ENCODE results near the gene CD58.
"Not testable (repeated sequence)": the region's sequence is repeated elsewhere in the genome, so short reads cannot be mapped to it uniquely, and the experiment has no call there.

Gene CD58, protein sequence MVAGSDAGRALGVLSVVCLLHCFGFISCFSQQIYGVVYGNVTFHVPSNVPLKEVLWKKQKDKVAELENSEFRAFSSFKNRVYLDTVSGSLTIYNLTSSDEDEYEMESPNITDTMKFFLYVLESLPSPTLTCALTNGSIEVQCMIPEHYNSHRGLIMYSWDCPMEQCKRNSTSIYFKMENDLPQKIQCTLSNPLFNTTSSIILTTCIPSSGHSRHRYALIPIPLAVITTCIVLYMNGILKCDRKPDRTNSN

GRCh38 chr1:116570358-116571214 is at the start of gene CD58:
CD58 (minus strand) TSS chr1:116571026; CDS start chr1:116570972, 54 bp downstream.
- DNase-seq: peak; percentile 86

- DNase-seq: not testable (repeated sequence)
These were observed 49.6 kb upstream of the CD58 start for GRCh38 chr1:116620392-116620791.

GRCh38 chr1:116619106-116619505 is 48.3 kb upstream of the CD58 start:
- DNase-seq: peak; percentile 13

DNA sequence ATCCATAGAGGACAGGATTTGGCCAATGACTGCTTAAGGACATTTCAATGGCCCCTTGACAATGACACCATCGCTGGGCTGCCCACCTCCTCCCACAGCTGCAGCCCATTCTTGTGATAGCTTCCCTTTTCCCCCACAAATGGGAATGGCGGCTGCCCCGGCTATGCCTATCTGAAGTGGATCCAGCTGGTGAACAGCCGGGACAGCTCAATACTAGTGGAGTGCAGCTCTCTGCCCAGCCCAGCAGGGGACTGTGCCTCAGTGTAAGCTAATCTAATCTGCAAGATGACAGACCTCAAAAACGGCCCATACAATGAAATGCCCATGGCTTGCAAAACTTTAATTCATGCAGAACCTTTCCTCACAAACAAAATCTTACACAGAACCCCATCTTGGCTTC is 47.0 kb upstream of the CD58 start:
- not testable (repeated sequence) for DNase-seq

DNA sequence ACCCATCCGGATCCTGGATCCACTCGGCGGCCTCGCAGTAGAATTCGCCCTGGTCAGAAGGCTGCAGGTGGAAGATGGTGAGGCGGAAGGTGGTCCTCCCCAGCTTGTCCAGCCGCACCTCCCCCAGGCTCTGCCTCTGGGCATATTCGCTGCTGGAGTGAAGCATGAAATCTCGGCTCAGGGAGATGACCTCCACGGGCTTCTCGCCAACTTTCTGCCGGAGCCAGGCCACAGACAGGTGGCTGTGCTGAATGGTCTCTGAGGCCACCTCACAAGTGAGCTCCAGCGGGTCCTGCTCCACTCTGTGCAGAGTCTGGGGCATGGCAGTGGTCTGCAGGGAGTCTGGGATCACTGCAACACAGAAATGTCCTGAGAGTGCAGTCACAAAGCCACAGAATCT is 43.0 kb upstream of the CD58 start:
- DNase-seq: not testable (repeated sequence)

- not testable (repeated sequence) for DNase-seq
These were observed 39.1 kb upstream of the CD58 start for GRCh38 chr1:116609801-116610371.

GRCh38 chr1:116608841-116609240 is 38.0 kb upstream of the CD58 start:
- DNase-seq: not testable (repeated sequence)

GRCh38 chr1:116608151-116608550 is 37.3 kb upstream of the CD58 start:
- DNase-seq: not testable (repeated sequence)

DNA sequence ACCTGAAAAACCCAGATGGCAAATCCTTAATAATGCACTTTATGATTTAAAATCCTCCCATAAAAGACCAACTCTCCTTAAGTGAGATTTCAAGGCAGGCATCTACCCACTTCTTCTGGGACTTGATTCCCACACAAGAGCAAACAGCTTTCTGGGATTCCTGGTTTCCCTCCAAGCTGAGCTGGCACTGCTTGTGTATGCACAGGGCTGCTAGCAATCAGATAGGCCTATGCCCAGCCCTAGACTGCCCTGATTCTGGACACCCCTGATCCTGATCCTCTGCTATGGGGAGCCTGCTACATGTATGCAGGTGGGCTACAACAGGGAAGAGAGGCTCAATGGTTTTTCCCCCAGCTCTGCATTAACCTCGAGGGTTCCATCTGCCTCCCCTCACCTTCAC is 36.6 kb upstream of the CD58 start:
- not testable (repeated sequence) for DNase-seq

DNA sequence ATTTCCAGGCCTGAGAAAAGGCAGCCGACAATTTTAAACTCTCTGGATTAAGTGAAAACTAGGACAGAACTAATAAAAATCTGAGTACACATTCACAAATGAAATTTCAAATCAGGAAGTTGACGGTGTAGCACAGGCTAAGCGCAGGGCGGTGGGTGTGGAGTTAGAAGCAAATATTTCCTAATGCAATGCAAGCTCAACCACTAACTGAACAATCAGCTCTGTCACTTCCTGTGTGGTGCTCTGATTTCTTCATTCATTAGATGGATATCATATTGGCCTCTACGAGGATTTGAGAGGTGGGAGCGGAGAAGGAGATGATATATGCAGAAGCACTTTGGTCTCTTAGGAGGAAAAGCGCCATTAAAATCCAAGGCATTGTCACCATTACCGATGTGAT is 35.2 kb upstream of the CD58 start:
- DNase-seq: not testable (repeated sequence)

GRCh38 chr1:116605315-116605714 is 34.5 kb upstream of the CD58 start:
- no peak for DNase-seq

DNA sequence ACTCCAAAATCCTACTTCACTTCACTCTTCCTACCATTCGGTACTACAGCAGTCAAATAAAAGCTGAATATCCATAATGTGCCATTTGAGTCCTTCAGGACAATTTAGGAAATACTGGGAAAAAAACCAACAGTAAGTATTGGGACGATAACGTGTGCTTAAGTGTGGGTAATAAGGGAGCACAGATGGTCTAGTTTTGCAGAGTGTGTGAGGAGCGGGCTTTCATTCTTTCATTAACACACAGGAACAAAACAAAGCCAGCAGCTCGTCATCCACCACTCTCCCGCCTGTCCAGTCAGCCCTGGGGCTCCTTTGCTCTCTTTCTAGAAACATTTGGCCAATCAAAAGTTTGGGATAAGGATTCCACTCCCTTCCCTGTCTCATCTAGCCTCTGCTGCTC is 33.6 kb upstream of the CD58 start:
- DNase-seq: not testable (repeated sequence)

DNA sequence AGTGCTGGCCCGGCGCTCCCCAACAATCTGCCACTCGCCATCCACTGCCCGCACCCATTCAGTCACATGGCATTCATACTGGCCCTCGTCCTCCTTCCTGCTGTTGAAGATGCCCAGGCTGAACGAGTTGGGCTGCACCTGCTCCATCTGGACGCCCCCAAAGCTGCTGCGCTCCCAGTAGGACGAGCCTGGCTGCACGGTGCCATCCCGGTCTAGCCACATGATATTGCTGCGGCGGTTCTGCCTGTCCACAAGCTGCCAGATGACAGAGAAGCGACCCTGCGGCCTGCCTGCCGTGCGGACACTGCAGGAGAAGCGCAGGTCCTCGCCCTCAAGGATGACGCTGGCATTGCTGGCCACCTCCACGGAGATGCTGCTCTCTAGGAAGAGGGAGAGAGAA is 32.8 kb upstream of the CD58 start:
- not testable (repeated sequence) for DNase-seq

DNA sequence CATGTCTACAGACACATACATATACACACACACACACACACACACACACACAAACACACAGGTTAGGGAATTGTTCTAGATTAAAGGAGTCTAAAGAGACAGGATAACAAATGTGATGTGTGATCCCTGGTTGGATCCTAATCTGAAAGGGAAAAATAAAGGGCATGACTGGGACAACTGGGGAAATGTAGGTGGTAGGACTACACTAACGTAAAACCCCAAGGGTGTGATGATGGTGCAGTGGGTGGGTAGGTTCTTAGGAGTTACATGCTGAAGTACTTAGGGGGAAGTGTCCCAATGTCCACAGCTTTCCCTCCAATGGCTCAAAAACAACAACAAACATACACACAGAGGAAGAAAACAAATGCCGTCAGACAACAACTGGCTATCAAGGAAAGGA is 28.5 kb upstream of the CD58 start:
- DNase-seq: not testable (repeated sequence)

DNA sequence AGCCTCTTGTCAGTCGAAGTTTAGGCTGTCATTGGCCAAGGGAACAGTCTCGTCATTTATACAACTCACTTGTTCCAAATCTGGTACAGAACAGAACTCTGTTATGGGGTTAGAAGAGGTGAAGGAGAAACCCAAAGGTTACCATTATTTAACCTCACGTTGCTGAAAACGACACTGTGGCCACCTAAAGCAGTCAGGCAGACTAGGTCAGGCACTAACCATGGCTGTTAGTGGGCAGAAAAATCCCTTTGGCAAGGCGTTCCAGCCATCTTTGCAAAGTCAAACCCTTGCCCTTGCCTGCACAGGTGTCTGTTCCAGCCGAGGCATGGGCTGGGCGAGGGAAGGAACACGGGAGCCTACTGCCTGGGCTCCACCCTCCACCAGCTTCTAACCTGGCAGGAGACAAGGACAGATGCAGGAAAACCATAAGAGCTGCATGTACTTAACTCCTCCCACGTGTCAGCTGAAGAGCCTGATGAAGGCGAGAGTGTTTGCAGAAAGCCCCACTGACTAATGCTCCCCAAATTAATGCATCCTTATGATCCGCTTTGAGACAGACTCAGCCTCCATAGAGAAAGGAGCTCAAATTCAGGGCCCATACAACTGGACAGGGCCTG is 27.7 kb upstream of the CD58 start:
- DNase-seq: not testable (repeated sequence)

- not testable (repeated sequence) for DNase-seq
These were observed 26.6 kb upstream of the CD58 start for GRCh38 chr1:116597388-116597787.

GRCh38 chr1:116596742-116597307 is 26.0 kb upstream of the CD58 start:
- DNase-seq: not testable (repeated sequence)

GRCh38 chr1:116595946-116596741 is 25.3 kb upstream of the CD58 start:
- not testable (repeated sequence) for DNase-seq

DNA sequence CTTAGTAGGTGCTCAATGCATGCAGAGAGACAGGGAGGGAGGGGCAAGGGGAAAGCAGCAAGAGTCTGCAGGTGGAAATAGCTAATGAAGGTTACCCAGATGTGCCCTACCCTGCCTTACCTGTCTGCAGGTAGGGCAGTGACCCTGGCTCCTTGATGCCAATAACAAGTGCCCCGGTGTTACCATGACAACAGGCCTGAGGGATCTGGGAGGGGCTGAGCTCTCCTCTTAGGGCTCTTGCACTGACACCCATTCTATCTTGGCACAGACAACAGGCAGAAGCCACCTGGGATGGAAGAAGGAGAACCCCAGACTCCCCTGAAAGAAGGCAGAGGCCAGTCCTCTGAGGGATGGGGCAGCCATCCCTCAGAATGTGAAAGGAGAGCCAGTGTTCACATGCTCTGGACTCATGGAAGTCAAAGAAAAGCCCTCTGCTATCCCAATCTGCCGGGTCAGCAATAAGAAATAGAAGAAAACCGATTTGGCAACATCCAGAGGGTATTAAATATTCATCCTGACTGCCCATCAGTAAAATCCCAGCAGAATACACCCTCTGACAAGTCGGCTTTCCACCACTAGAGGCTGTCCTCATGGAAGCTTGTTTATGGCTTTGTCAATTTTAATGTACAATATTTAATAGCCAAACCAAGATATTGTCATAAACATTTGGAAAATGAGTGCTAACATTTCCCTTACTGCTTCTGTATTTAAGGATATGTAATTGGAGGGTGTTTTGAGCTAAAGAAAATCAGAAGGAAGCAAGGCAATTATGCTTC is 24.4 kb upstream of the CD58 start:
- DNase-seq: not testable (repeated sequence)

GRCh38 chr1:116593977-116594376 is 23.2 kb upstream of the CD58 start:
- DNase-seq: not testable (repeated sequence)

GRCh38 chr1:116593401-116593800 is 22.6 kb upstream of the CD58 start:
- DNase-seq: not testable (repeated sequence)

Data from NCI-H345 (cell line).